AG09319 (cell line): ENCODE results near the gene RAB4B.
"Not testable (repeated sequence)": the region's sequence is repeated elsewhere in the genome, so short reads cannot be mapped to it uniquely, and the experiment has no call there.

Experiments
- DNase-seq: peaks from one replicate; pipeline ENCODE4 v3.0.0-alpha.2; 2010; ENCODE audit warnings: low read depth; ENCODE audit errors: extremely low read depth
- TF ChIP-seq, protein P1 (sequence below): IDR thresholded peaks from 2 replicates; pipeline ENCODE4 v1.5.1; 2011; ENCODE audit warnings: low read depth, mild to moderate bottlenecking, inconsistent platforms, low read length, moderate library complexity

RAB4B gene

DNA sequence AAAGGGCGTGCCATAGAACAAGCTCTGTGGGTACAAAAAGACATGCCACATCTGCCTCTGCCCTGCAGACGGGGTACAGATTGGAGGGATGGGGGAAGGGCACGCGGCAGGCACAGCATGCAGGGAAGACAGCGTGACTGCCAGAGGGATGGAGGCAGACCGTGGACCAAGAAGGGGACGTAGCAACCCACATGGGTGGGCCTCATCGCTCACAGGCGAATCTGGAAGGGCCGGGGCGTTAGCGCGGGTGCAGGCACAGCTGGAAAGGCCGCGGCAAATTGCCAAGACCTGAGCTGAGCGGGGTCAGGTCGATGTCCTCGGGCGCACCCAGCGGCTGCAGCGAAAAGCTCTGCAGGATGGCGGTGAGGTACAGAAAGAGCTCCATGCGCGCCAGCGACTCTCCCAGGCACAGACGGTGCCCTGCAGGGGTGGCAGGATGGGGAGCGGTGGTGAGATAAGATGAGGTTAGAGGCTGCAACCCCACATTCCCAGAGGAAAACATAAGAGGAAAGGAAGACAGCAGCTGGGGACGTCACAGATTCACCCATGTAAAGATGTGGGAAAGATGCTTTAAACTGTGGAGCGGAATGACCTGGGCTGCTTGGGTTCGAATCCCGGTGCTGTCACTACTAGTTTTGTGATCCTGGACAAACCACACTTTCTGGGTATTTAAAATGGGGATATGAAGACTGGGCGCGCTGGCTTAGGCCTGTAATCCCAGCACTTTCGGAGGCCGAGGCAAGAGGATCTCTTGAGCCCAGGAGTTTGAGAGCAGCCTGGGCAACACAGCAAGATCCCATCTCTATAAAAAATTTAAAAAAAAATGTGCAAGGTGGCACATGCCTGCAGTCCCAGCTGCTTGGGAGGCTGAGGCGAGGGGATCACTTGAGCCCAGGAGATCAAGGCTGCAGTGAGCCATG is 40.7 kb downstream of the RAB4B start:
- TF ChIP-seq, protein P1, sequence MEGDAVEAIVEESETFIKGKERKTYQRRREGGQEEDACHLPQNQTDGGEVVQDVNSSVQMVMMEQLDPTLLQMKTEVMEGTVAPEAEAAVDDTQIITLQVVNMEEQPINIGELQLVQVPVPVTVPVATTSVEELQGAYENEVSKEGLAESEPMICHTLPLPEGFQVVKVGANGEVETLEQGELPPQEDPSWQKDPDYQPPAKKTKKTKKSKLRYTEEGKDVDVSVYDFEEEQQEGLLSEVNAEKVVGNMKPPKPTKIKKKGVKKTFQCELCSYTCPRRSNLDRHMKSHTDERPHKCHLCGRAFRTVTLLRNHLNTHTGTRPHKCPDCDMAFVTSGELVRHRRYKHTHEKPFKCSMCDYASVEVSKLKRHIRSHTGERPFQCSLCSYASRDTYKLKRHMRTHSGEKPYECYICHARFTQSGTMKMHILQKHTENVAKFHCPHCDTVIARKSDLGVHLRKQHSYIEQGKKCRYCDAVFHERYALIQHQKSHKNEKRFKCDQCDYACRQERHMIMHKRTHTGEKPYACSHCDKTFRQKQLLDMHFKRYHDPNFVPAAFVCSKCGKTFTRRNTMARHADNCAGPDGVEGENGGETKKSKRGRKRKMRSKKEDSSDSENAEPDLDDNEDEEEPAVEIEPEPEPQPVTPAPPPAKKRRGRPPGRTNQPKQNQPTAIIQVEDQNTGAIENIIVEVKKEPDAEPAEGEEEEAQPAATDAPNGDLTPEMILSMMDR: peak; percentile 22
- not testable (repeated sequence) for DNase-seq

GRCh38 chr19:40819479-40820234 is 41.6 kb downstream of the RAB4B start:
- TF ChIP-seq, protein P1: peak; percentile 66
- DNase-seq: not testable (repeated sequence)

- TF ChIP-seq, protein P1: no peak
Observed at GRCh38 chr19:40822161-40822560, 44.1 kb downstream of the RAB4B start.

DNA sequence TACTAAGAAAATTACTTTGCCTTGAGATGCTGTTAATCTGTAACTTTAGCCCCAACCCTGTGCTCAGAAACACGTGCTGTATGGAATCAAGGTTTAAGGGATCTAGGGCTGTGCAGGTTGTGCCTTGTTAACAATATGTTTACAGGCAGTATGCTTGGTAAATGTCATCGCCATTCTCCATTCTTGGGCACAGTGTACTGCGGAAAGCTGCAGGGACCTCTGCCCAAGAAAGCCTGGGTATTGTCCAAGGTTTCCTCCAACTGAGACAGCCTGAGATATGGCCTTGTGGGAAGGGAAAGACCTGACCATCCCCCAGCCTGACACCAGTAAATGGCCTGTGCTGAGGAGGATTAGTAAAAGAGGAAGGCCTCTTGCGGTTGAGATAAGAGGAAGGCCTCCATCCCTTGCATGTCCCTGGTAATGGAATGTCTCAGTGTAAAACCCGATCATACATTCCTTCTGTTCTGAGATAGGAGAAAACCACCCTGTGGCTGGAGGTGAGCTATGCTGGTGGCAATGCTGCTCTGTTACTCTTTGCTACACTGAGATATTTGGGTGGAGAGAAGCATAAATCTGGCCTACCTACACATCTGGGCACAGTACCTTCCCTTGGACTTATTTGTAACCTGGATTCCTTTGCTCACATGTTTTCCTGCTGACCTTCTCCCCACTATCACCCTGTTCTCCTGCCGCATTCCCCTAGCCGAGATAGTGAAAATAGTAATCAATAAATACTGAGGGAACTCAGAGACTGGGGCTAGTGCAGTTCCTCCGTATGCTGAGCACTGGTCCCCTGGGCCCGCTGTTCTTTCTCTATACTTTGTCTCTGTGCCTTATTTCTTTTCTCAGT is 44.9 kb downstream of the RAB4B start:
- DNase-seq: not testable (repeated sequence)

More at GRCh38 chr19:40822161-40822560, 44.1 kb downstream of the RAB4B start:
- no peak for DNase-seq

- DNase-seq: not testable (repeated sequence)
Observed at GRCh38 chr19:40824916-40825315, 46.9 kb downstream of the RAB4B start.

GRCh38 chr19:40825460-40826095 is 47.5 kb downstream of the RAB4B start:
- not testable (repeated sequence) for DNase-seq

GRCh38 chr19:40826312-40826698 is 48.3 kb downstream of the RAB4B start:
- not testable (repeated sequence) for DNase-seq

GRCh38 chr19:40826699-40827385 is 48.8 kb downstream of the RAB4B start:
- not testable (repeated sequence) for DNase-seq
